HepG2 (cell line): ENCODE data around the gene PARP1. TPM values are rescaled to one million over a fixed set of nuclear protein-coding genes. Genes with fewer than 3 reads are reported as not detected.

Experiments used
- ATAC-seq: fragments of 200-7000 bp; cut with Tn5 transposase; 3 replicates; pipeline ENCODE4 v1.9.1; 2020; ENCODE audit warnings: mild to moderate bottlenecking, moderate library complexity
- BruUV-seq: library from RNA; stranded (reverse); fragments of 400-500 nt; replicated peaks from 2 replicates; lab custom pipeline; 2021; lab: Mats Ljungman, UMichigan
- CTCF ChIA-PET: fragments of 300-600 bp; formaldehyde crosslinking; extraction: SDS; loops from one replicate; lab custom pipeline; 2021; ENCODE audit warnings: low total read pairs, inconsistent platforms, low intra/inter-chr PET ratio; lab: Yijun Ruan, JAX
- POLR2A ChIA-PET: fragments of 350-600 bp; sonication (Branson Sonifier 250); formaldehyde crosslinking; loops from one replicate; lab custom pipeline; 2020; ENCODE audit warnings: antibody characterized with exemption, inconsistent platforms; lab: Yijun Ruan, JAX
- DNase-seq: peaks from one replicate; pipeline ENCODE4 v3.0.0-alpha.2; 2015; ENCODE audit warnings: low spot score
- FAIRE-seq: peaks from 3 replicates; lab custom pipeline; 2011; peaks lifted over from hg19 to GRCh38; lab: Jason Lieb, UNC
- H2AFZ ChIP-seq: one replicate; pipeline ENCODE4 v1.6.1; 2011; ENCODE audit warnings: low read length, inconsistent platforms
- H3K27ac ChIP-seq: fragments of 300-600 bp; 3 replicates; pipeline ENCODE4 v1.8.0; 2011; ENCODE audit warnings: mixed run types, mild to moderate bottlenecking, mixed read lengths, low read length, inconsistent platforms; ENCODE audit not compliant: insufficient read depth; ENCODE audit errors: extremely low read length
- H3K27me3 ChIP-seq, 2 experiments: fragments of 200-600 bp in 1 of 2; 2 replicates in 1 of 2; 3 replicates in 1 of 2; pipeline versions ENCODE4 v1.6.0 to v1.8.0; 2011; ENCODE audit warnings: low read length in 2 of 2, mild to moderate bottlenecking in 2 of 2, moderate library complexity in 2 of 2, inconsistent platforms in 1 of 2; ENCODE audit not compliant: insufficient read depth in 2 of 2, control insufficient read depth in 1 of 2
- H3K36me3 ChIP-seq, 2 experiments: fragments of 200-600 bp in 1 of 2; replicated peaks in 1 of 2; 2 replicates in 1 of 2; 3 replicates in 1 of 2; pipeline versions ENCODE4 v1.5.1 to v1.8.0; 2011; ENCODE audit warnings: low read length in 2 of 2, inconsistent platforms in 1 of 2; ENCODE audit not compliant: insufficient read depth in 2 of 2, control insufficient read depth in 1 of 2
- H3K4me1 ChIP-seq: 2 replicates; pipeline ENCODE4 v1.5.1; 2012; ENCODE audit warnings: low read length, inconsistent platforms; ENCODE audit not compliant: insufficient read depth
- H3K4me2 ChIP-seq: 2 replicates; pipeline ENCODE4 v1.6.0; 2011; ENCODE audit warnings: low read depth, low read length, inconsistent platforms
- H3K4me3 ChIP-seq, 3 experiments: fragments of 200-600 bp in 1 of 3; sonication (generic), shearing (Covaris generic) in 1 of 3; replicated peaks in 1 of 3; 2 replicates each; pipeline ENCODE4 v1.5.1; 2011 to 2016; ENCODE audit warnings: low read length in 3 of 3, inconsistent platforms in 2 of 3, low read depth in 2 of 3, mild to moderate bottlenecking in 2 of 3, control low read depth in 1 of 3, mixed read lengths in 1 of 3; ENCODE audit not compliant: insufficient read depth in 1 of 3
- H3K79me2 ChIP-seq: one replicate; pipeline ENCODE4 v1.6.1; 2011; ENCODE audit warnings: low read length, inconsistent platforms; ENCODE audit not compliant: insufficient read depth
- H3K9ac ChIP-seq: 2 replicates; pipeline ENCODE4 v1.6.0; 2011; ENCODE audit warnings: mild to moderate bottlenecking, low read depth, low read length, inconsistent platforms; ENCODE audit not compliant: insufficient read depth
- H3K9me3 ChIP-seq: 2 replicates; pipeline ENCODE4 v1.5.1; 2012; ENCODE audit warnings: mild to moderate bottlenecking, low read length
- H4K20me1 ChIP-seq: 2 replicates; pipeline ENCODE4 v1.6.0; 2011; ENCODE audit warnings: inconsistent platforms, mild to moderate bottlenecking, low read length, moderate library complexity; ENCODE audit not compliant: insufficient read depth
- FOSL1 ChIP-seq: sonication (generic); formaldehyde crosslinking; IDR thresholded peaks from 2 replicates; pipeline ENCODE4 v1.9.0; 2021; ENCODE audit warnings: missing genetic modification reagents, borderline replicate concordance
- HIVEP1 ChIP-seq: sonication (generic); formaldehyde crosslinking; IDR thresholded peaks from 2 replicates; pipeline ENCODE4 v1.4.0; 2020; ENCODE audit warnings: mild to moderate bottlenecking, missing genetic modification reagents
- TBX3 ChIP-seq: fragments of 450-650 bp; IDR thresholded peaks from 2 replicates; pipeline ENCODE4 v1.6.1; 2017; ENCODE audit warnings: antibody characterized with exemption, mild to moderate bottlenecking, inconsistent platforms, borderline replicate concordance
- THAP11 ChIP-seq: IDR thresholded peaks from 2 replicates; pipeline ENCODE4 v1.6.1; 2016; ENCODE audit warnings: missing biosample characterization, missing genetic modification reagents
- ZBTB7A ChIP-seq: sonication (generic); formaldehyde crosslinking; IDR thresholded peaks from 2 replicates; pipeline ENCODE4 v1.8.0; 2022; ENCODE audit warnings: mild to moderate bottlenecking, missing genetic modification reagents
- ZNF12 ChIP-seq: sonication (generic); formaldehyde crosslinking; IDR thresholded peaks from 2 replicates; pipeline ENCODE4 v1.5.0; 2020; ENCODE audit warnings: missing genetic modification reagents
- ZNF3 ChIP-seq: IDR thresholded peaks from 2 replicates; pipeline ENCODE4 v1.7.0; 2017; ENCODE audit warnings: inconsistent platforms
- ZNF431 ChIP-seq: sonication (generic); formaldehyde crosslinking; IDR thresholded peaks from 2 replicates; pipeline ENCODE4 v1.9.0; 2022; ENCODE audit warnings: missing genetic modification reagents, low read depth, mild to moderate bottlenecking, borderline replicate concordance
- ZNF563 ChIP-seq: sonication (generic); formaldehyde crosslinking; IDR thresholded peaks from 2 replicates; pipeline ENCODE4 v1.8.0; 2022; ENCODE audit warnings: mild to moderate bottlenecking, moderate library complexity, missing genetic modification reagents
- ZNF773 ChIP-seq: sonication (generic); formaldehyde crosslinking; IDR thresholded peaks from 2 replicates; pipeline ENCODE4 v1.4.0; 2020; ENCODE audit warnings: missing genetic modification reagents, borderline replicate concordance
- WGBS: methylation state at CpG from one replicate; pipeline ENCODE4 v1.1.6; 2017; ENCODE audit warnings: low lambda C conversion rate; 5-methylcytosine and 5-hydroxymethylcytosine counted together
- in situ Hi-C: cut with HindIII; loops from 2 replicates; pipeline ENCODE4 v1.10.0; 2017; ENCODE audit warnings: low pct_unique_long_range_greater_than_20kb; ENCODE audit not compliant: extremely low pct_ligation_motif_present
- intact Hi-C: fragments of 100-400 bp; cut with micrococcal nuclease; formaldehyde crosslinking; loops from one replicate; pipeline ENCODE4 v1.10.0; 2022; ENCODE audit not compliant: unreplicated experiment
- polyA plus RNA-seq, 8 experiments: library from polyadenylated mRNA; depleted of rRNA in 3 of 8; stranded (reverse) in 7 of 8; unstranded in 1 of 8; fragments of >200 nt; fragmentation: Illumina TruSeq in 4 of 8; extraction: Trizol in 4 of 8; gene quantifications; 2 replicates each; pipeline versions ENCODE4 v1.2.1 to v1.2.3, GENCODE V29; 2011 to 2016; ENCODE audit warnings: low read depth in 4 of 8, missing spikeins in 1 of 8, mixed read lengths in 1 of 8; ENCODE audit not compliant: insufficient read depth in 1 of 8
- total RNA-seq, 5 experiments: library from RNA; depleted of rRNA; stranded (reverse); fragments of >200 nt; fragmentation: Illumina TruSeq; extraction: Trizol; gene quantifications; 2 replicates each; pipeline ENCODE4 v1.2.3, GENCODE V29; 2016; ENCODE audit warnings: low read depth in 1 of 5
- TF ChIP-seq, protein P1 (sequence below): sonication (generic); formaldehyde crosslinking; IDR thresholded peaks from 2 replicates; pipeline ENCODE4 v1.8.1; 2023; ENCODE audit warnings: missing genetic modification reagents, mild to moderate bottlenecking, borderline replicate concordance
- TF ChIP-seq, protein P2 (sequence below): sonication (generic); IDR thresholded peaks from 2 replicates; pipeline ENCODE4 v1.6.1; 2016; ENCODE audit warnings: low read depth, borderline replicate concordance

The PARP1 gene
- total and polyA plus RNA-seq, 2 of the 13 experiments (the other 11 are each of a cell fraction or from before 2014, with no cell fraction given), result 50.1 to 85.2 TPM

DNA sequence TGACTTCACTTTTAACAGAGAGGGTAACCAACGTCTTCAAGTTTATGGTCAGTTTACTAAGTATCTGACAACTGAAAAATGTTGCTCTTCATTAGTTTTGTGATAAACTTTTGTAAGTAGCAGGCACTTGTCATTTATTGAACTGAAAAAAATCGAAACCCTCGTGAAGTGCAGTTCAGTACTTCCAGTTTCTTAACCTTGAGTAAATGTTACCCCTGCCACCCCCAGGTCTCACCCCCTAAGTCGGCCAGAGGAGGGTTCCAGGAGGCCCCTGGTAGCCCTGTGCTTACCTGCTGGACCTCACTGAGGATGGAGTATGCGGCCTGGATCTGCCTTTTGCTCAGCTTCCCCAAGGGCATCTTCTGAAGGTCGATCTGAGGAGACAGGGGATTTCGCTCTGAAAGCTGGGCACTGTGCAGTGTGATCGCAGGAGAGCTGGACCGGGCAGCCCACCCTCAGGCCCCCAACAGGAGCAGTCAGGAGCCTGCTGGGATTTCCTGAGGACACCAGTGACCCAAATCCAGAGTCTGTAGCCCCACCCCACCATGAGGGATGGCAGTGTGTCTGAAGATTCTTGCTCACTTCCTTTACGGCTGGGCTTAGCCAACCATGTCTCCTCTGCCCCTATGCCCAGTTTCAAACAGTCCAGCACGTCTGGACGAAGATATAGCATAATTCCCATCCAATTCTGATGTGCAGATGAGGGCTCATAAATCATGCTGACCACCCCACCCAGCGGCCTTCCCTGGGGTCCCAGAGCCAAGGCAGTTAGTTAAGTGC is 37.6 kb downstream of the PARP1 start:
- Histone ChIP-seq H3K27me3 (no peaks in the 10 kb centered on the region), H3K27ac (no peak overlapping the region), H2AFZ (no peak overlapping the region), H3K4me2 (no peak overlapping the region), H3K9ac (no peak overlapping the region)
- DNase-seq (no peak), FAIRE-seq (no peak)
- no TSS peak for BruUV-seq
- CTCF ChIA-PET, result no interaction called here
- intact Hi-C loops, result no loop called here
- 87% methylated on average over 10 of the region's 13 CpGs for WGBS
- TF ChIP-seq FOSL1, result no peak
- TF ChIP-seq, protein P1, sequence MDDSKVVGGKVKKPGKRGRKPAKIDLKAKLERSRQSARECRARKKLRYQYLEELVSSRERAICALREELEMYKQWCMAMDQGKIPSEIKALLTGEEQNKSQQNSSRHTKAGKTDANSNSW (CRISPR knock-in tag), result no peak
- TF ChIP-seq, protein P2, sequence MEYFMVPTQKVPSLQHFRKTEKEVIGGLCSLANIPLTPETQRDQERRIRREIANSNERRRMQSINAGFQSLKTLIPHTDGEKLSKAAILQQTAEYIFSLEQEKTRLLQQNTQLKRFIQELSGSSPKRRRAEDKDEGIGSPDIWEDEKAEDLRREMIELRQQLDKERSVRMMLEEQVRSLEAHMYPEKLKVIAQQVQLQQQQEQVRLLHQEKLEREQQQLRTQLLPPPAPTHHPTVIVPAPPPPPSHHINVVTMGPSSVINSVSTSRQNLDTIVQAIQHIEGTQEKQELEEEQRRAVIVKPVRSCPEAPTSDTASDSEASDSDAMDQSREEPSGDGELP, result no peak
- no peak for TF ChIP-seq ZBTB7A (CRISPR knock-in tag)
- TF ChIP-seq THAP11, result no peak
- TF ChIP-seq ZNF773 (CRISPR knock-in tag), result no peak
- no peak for TF ChIP-seq HIVEP1 (CRISPR knock-in tag)
- TF ChIP-seq TBX3, result no peak
- no peak for TF ChIP-seq ZNF3 (CRISPR knock-in tag)
- no peak for TF ChIP-seq ZNF563 (CRISPR knock-in tag)
- no peak for TF ChIP-seq ZNF431 (CRISPR knock-in tag)
- TF ChIP-seq ZNF12 (CRISPR knock-in tag), result no peak
- TF ChIP-seq, all 625 proteins: peak for 0
- H4K20me1 ChIP-seq, result no peaks in the 10 kb centered on the region
- H3K4me1 ChIP-seq, result no peaks in the 10 kb centered on the region
- POLR2A ChIA-PET, result no interaction called here
- no peak for ATAC-seq
- H3K4me3 ChIP-seq, result no peak overlapping the region
- in situ Hi-C loops, result no loop called here
- no peaks in the 10 kb centered on the region for H3K9me3 ChIP-seq
- H3K36me3 ChIP-seq, result peaks cover 45 to 91% of the 10 kb centered on the region in 2 experiments
- no peaks in the 10 kb centered on the region for H3K79me2 ChIP-seq
